WTC11 (cell line): ENCODE measurements around the gene SRC. TPM values are rescaled to one million over a fixed set of nuclear protein-coding genes. Genes with fewer than 3 reads are reported as not detected.

ENCODE experiments used
- ATAC-seq: fragments of 200-7000 bp; cut with Tn5 transposase; 2 replicates; pipeline ENCODE4 v1.10.0; 2021; ENCODE audit warnings: mild to moderate bottlenecking, moderate library complexity
- CTCF ChIA-PET: fragments of 300-600 bp; sonication (Branson Sonifier 250); formaldehyde crosslinking; loops from one replicate; lab custom pipeline; 2021; ENCODE audit warnings: antibody characterized with exemption; lab: Charles Lee
- POLR2A ChIA-PET: fragments of 350-600 bp; sonication (Branson Sonifier 250); formaldehyde crosslinking; loops from one replicate; lab custom pipeline; 2021; ENCODE audit warnings: antibody characterized with exemption; lab: Charles Lee
- DNase-seq: peaks from one replicate; pipeline ENCODE4 v3.0.0; 2021; ENCODE audit warnings: low spot score
- H3K27ac Mint-ChIP-seq: 2 replicates; pipeline ENCODE4 v1.8.0; 2021; ENCODE audit warnings: mixed read lengths
- H3K27me3 Mint-ChIP-seq: 2 replicates; pipeline ENCODE4 v1.8.0; 2021; ENCODE audit warnings: low read depth, mild to moderate bottlenecking, moderate library complexity, mixed read lengths
- H3K36me3 Mint-ChIP-seq: 2 replicates; pipeline ENCODE4 v1.8.0; 2021; ENCODE audit warnings: mixed read lengths
- H3K4me1 Mint-ChIP-seq: 2 replicates; pipeline ENCODE4 v1.8.0; 2022; ENCODE audit warnings: mixed read lengths
- H3K4me3 Mint-ChIP-seq: 2 replicates; pipeline ENCODE4 v1.8.0; 2021; ENCODE audit warnings: mild to moderate bottlenecking, moderate library complexity, mixed read lengths
- H3K9me3 Mint-ChIP-seq: 2 replicates; pipeline ENCODE4 v1.8.0; 2021; ENCODE audit warnings: mixed read lengths
- CBFB ChIP-seq: sonication (generic); formaldehyde crosslinking; IDR thresholded peaks from 2 replicates; pipeline ENCODE4 v1.8.1; 2022; ENCODE audit warnings: mild to moderate bottlenecking, low read depth, missing genetic modification reagents
- CREB1 ChIP-seq: sonication (generic); formaldehyde crosslinking; IDR thresholded peaks from 2 replicates; pipeline ENCODE4 v1.8.0; 2023; ENCODE audit warnings: mild to moderate bottlenecking, missing genetic modification reagents
- ELF4 ChIP-seq: sonication (generic); formaldehyde crosslinking; IDR thresholded peaks from 2 replicates; pipeline ENCODE4 v1.8.1; 2022; ENCODE audit warnings: low read depth, mild to moderate bottlenecking, moderate library complexity, missing genetic modification reagents
- FOXK1 ChIP-seq: sonication (generic); formaldehyde crosslinking; IDR thresholded peaks from 2 replicates; pipeline ENCODE4 v1.8.0; 2022; ENCODE audit warnings: mild to moderate bottlenecking, moderate library complexity, missing genetic modification reagents
- GABPB1 ChIP-seq: sonication (generic); formaldehyde crosslinking; IDR thresholded peaks from 2 replicates; pipeline ENCODE4 v1.8.1; 2023; ENCODE audit warnings: mild to moderate bottlenecking, missing genetic modification reagents
- GRHL2 ChIP-seq: fragments of 250-450 bp; sonication (Bioruptor Pico); IDR thresholded peaks from 2 replicates; pipeline ENCODE4 v1.8.0; 2022; ENCODE audit warnings: mild to moderate bottlenecking, moderate library complexity; ENCODE audit not compliant: insufficient replicate concordance, severe bottlenecking
- HMGA2 ChIP-seq: fragments of 250-450 bp; sonication (Bioruptor Pico); IDR thresholded peaks from 2 replicates; pipeline ENCODE4 v1.4.0; 2021; ENCODE audit warnings: mild to moderate bottlenecking, moderate library complexity
- IRF2 ChIP-seq: sonication (generic); formaldehyde crosslinking; IDR thresholded peaks from 2 replicates; pipeline ENCODE4 v1.8.0; 2022; ENCODE audit warnings: low read depth, missing genetic modification reagents, borderline replicate concordance
- NFATC4 ChIP-seq: fragments of 250-450 bp; sonication (Bioruptor Pico); IDR thresholded peaks from 2 replicates; pipeline ENCODE4 v1.9.0; 2021; ENCODE audit warnings: mild to moderate bottlenecking
- NFYB ChIP-seq: sonication (generic); formaldehyde crosslinking; conservative IDR thresholded peaks from 2 replicates; pipeline ENCODE4 v1.8.0; 2022; ENCODE audit warnings: low read depth, missing genetic modification reagents
- PRRX2 ChIP-seq: fragments of 250-450 bp; sonication (Bioruptor Pico); IDR thresholded peaks from 2 replicates; pipeline ENCODE4 v1.8.0; 2021; ENCODE audit warnings: mild to moderate bottlenecking
- RELA ChIP-seq: sonication (generic); formaldehyde crosslinking; IDR thresholded peaks from 2 replicates; pipeline ENCODE4 v1.8.1; 2022; ENCODE audit warnings: missing genetic modification reagents, mild to moderate bottlenecking, borderline replicate concordance
- SMAD4 ChIP-seq: sonication (generic); formaldehyde crosslinking; IDR thresholded peaks from 2 replicates; pipeline ENCODE4 v1.8.0; 2022; ENCODE audit warnings: mild to moderate bottlenecking, missing genetic modification reagents
- TEAD4 ChIP-seq: sonication (generic); formaldehyde crosslinking; IDR thresholded peaks from 2 replicates; pipeline ENCODE4 v1.8.0; 2022; ENCODE audit warnings: mild to moderate bottlenecking, missing genetic modification reagents
- ZNF317 ChIP-seq: sonication (generic); formaldehyde crosslinking; IDR thresholded peaks from 2 replicates; pipeline ENCODE4 v1.8.1; 2023; ENCODE audit warnings: low read depth, mild to moderate bottlenecking, moderate library complexity, missing genetic modification reagents, borderline replicate concordance
- ZNF671 ChIP-seq: fragments of 250-450 bp; sonication (Bioruptor Pico); IDR thresholded peaks from 2 replicates; pipeline ENCODE4 v1.8.0; 2021; ENCODE audit warnings: mild to moderate bottlenecking
- total RNA-seq: library from RNA; stranded (reverse); gene quantifications from 3 replicates; pipeline ENCODE4 v1.2.3, GENCODE V29; 2021
- TF ChIP-seq, protein P1 (sequence below): sonication (generic); formaldehyde crosslinking; IDR thresholded peaks from 2 replicates; pipeline ENCODE4 v1.8.0; 2022; ENCODE audit warnings: mild to moderate bottlenecking, missing genetic modification reagents
- TF ChIP-seq, protein P2 (sequence below): sonication (generic); formaldehyde crosslinking; IDR thresholded peaks from 2 replicates; pipeline ENCODE4 v1.8.0; 2022; ENCODE audit warnings: mild to moderate bottlenecking, missing genetic modification reagents
- TF ChIP-seq, protein P3 (sequence below): sonication (generic); formaldehyde crosslinking; IDR thresholded peaks from 2 replicates; pipeline ENCODE4 v1.8.1; 2022; ENCODE audit warnings: missing genetic modification reagents, borderline replicate concordance
- TF ChIP-seq, protein P4 (sequence below): sonication (generic); formaldehyde crosslinking; IDR thresholded peaks from 2 replicates; pipeline ENCODE4 v1.8.0; 2022; ENCODE audit warnings: mild to moderate bottlenecking, missing genetic modification reagents
- TF ChIP-seq, protein P5 (sequence below): fragments of 250-450 bp; sonication (Bioruptor Pico); IDR thresholded peaks from 2 replicates; pipeline ENCODE4 v1.9.0; 2021; ENCODE audit warnings: mild to moderate bottlenecking
- TF ChIP-seq, protein P6 (sequence below): sonication (generic); formaldehyde crosslinking; IDR thresholded peaks from 2 replicates; pipeline ENCODE4 v1.8.0; 2023; ENCODE audit warnings: missing genetic modification reagents, mild to moderate bottlenecking, borderline replicate concordance
- TF ChIP-seq, protein P7 (sequence below): sonication (generic); formaldehyde crosslinking; IDR thresholded peaks from 2 replicates; pipeline ENCODE4 v1.8.1; 2022; ENCODE audit warnings: low read depth, mild to moderate bottlenecking, moderate library complexity, missing genetic modification reagents, borderline replicate concordance
- TF ChIP-seq, protein P8 (sequence below): sonication (generic); formaldehyde crosslinking; IDR thresholded peaks from 2 replicates; pipeline ENCODE4 v1.8.1; 2023; ENCODE audit warnings: mild to moderate bottlenecking, missing genetic modification reagents

Gene SRC
- total RNA-seq, 1 experiment from 2014 or later: 33.3 TPM

DNA sequence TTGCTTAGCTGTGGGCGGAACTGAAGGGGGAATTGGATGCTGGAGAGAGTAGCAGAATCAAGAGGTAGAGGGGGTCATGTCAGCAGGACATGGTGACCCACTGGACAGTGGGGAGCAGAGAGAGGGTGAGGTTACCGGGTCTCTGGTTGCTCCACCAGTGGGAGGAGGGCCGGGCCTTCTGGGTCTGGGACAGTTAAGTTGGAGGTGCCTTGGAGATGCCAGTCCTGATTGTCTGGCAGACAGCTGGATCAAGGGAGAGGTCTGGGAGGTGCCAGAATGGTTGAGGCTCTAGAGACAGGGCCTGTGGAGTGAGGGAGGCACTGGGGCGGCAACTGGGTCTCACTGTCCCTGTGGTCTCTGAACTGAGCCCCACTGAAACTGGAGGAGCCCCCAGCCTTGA, 31.8 kb upstream of the SRC start:
- CTCF ChIA-PET: interaction anchor here (0.6 to 0.9 kb wide), 2 partner anchors 49 to 83 kb away, joined by 3 read pairs; no protein-coding TSS in a partner anchor
- H3K4me3 Mint-ChIP-seq: no peak overlapping the region
- H3K27ac Mint-ChIP-seq: peak overlapping the region; percentile 92

DNA sequence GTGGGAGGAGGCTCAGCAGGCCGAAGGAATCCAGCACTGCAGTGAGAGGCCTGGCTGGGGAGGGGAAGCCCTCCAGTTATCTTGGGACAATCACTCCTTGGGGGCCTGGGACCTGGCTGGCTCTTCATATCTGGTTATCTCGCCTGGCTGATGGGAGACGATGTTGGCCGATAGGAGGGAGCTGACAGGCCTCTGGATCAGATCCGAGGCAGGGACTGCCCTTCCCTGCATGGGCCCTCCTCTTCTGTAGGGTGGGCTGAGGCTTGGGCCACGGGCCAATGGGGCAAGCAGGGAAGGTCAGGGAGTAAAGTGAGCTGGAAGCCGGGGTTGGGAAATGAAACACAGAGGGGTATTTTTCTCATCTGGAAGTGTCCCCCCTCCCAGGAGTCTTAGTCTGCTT, 31.3 kb upstream of the SRC start:
- peaks cover 10% of the 10 kb centered on the region for H3K36me3 Mint-ChIP-seq
- CTCF ChIA-PET: interaction anchor here (0.5 to 0.9 kb wide), 2 partner anchors 46 to 82 kb away, joined by 3 read pairs; no protein-coding TSS in a partner anchor
- POLR2A ChIA-PET: no interaction called here
- H3K4me3 Mint-ChIP-seq: no peak overlapping the region
- H3K9me3 Mint-ChIP-seq: no peaks in the 10 kb centered on the region
- H3K4me1 Mint-ChIP-seq: peaks cover 51% of the 10 kb centered on the region
- no peak for DNase-seq
- H3K27me3 Mint-ChIP-seq: no peaks in the 10 kb centered on the region; the same call in 1 of the 2 replicates
- H3K27ac Mint-ChIP-seq: peak overlapping the region; percentile 92
- ATAC-seq: no peak
- TF ChIP-seq, protein P1, sequence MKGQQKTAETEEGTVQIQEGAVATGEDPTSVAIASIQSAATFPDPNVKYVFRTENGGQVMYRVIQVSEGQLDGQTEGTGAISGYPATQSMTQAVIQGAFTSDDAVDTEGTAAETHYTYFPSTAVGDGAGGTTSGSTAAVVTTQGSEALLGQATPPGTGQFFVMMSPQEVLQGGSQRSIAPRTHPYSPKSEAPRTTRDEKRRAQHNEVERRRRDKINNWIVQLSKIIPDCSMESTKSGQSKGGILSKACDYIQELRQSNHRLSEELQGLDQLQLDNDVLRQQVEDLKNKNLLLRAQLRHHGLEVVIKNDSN (CRISPR knock-in tag): no peak
- TF ChIP-seq PRRX2 (CRISPR knock-in tag): no peak
- TF ChIP-seq GABPB1 (CRISPR knock-in tag): no peak
- TF ChIP-seq CREB1 (CRISPR knock-in tag): no peak
- no peak for TF ChIP-seq IRF2 (CRISPR knock-in tag)
- TF ChIP-seq, protein P2, sequence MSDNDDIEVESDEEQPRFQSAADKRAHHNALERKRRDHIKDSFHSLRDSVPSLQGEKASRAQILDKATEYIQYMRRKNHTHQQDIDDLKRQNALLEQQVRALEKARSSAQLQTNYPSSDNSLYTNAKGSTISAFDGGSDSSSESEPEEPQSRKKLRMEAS (CRISPR knock-in tag): no peak
- TF ChIP-seq SMAD4 (CRISPR knock-in tag): no peak
- TF ChIP-seq, protein P3, sequence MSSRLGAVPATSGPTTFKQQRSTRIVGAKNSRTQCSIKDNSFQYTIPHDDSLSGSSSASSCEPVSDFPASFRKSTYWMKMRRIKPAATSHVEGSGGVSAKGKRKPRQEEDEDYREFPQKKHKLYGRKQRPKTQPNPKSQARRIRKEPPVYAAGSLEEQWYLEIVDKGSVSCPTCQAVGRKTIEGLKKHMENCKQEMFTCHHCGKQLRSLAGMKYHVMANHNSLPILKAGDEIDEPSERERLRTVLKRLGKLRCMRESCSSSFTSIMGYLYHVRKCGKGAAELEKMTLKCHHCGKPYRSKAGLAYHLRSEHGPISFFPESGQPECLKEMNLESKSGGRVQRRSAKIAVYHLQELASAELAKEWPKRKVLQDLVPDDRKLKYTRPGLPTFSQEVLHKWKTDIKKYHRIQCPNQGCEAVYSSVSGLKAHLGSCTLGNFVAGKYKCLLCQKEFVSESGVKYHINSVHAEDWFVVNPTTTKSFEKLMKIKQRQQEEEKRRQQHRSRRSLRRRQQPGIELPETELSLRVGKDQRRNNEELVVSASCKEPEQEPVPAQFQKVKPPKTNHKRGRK: no peak
- TF ChIP-seq RELA (CRISPR knock-in tag): no peak

More for the DNA sequence above, 31.8 kb upstream of the SRC start:
- TF ChIP-seq ELF4 (no peak), PRRX2 (CRISPR knock-in tag) (no peak), TEAD4 (CRISPR knock-in tag) (no peak), ZNF671 (CRISPR knock-in tag) (no peak), FOXK1 (no peak), IRF2 (CRISPR knock-in tag) (no peak), GRHL2 (CRISPR knock-in tag) (no peak), CREB1 (CRISPR knock-in tag) (no peak), CBFB (CRISPR knock-in tag) (no peak), ZNF317 (no peak), NFYB (CRISPR knock-in tag) (no peak), HMGA2 (CRISPR knock-in tag) (no peak), NFATC4 (no peak)
- TF ChIP-seq, protein P4, sequence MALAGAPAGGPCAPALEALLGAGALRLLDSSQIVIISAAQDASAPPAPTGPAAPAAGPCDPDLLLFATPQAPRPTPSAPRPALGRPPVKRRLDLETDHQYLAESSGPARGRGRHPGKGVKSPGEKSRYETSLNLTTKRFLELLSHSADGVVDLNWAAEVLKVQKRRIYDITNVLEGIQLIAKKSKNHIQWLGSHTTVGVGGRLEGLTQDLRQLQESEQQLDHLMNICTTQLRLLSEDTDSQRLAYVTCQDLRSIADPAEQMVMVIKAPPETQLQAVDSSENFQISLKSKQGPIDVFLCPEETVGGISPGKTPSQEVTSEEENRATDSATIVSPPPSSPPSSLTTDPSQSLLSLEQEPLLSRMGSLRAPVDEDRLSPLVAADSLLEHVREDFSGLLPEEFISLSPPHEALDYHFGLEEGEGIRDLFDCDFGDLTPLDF (CRISPR knock-in tag): no peak
- TF ChIP-seq, protein P5, sequence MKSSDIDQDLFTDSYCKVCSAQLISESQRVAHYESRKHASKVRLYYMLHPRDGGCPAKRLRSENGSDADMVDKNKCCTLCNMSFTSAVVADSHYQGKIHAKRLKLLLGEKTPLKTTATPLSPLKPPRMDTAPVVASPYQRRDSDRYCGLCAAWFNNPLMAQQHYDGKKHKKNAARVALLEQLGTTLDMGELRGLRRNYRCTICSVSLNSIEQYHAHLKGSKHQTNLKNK (CRISPR knock-in tag): no peak
- TF ChIP-seq, protein P6, sequence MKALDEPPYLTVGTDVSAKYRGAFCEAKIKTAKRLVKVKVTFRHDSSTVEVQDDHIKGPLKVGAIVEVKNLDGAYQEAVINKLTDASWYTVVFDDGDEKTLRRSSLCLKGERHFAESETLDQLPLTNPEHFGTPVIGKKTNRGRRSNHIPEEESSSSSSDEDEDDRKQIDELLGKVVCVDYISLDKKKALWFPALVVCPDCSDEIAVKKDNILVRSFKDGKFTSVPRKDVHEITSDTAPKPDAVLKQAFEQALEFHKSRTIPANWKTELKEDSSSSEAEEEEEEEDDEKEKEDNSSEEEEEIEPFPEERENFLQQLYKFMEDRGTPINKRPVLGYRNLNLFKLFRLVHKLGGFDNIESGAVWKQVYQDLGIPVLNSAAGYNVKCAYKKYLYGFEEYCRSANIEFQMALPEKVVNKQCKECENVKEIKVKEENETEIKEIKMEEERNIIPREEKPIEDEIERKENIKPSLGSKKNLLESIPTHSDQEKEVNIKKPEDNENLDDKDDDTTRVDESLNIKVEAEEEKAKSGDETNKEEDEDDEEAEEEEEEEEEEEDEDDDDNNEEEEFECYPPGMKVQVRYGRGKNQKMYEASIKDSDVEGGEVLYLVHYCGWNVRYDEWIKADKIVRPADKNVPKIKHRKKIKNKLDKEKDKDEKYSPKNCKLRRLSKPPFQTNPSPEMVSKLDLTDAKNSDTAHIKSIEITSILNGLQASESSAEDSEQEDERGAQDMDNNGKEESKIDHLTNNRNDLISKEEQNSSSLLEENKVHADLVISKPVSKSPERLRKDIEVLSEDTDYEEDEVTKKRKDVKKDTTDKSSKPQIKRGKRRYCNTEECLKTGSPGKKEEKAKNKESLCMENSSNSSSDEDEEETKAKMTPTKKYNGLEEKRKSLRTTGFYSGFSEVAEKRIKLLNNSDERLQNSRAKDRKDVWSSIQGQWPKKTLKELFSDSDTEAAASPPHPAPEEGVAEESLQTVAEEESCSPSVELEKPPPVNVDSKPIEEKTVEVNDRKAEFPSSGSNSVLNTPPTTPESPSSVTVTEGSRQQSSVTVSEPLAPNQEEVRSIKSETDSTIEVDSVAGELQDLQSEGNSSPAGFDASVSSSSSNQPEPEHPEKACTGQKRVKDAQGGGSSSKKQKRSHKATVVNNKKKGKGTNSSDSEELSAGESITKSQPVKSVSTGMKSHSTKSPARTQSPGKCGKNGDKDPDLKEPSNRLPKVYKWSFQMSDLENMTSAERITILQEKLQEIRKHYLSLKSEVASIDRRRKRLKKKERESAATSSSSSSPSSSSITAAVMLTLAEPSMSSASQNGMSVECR: no peak
- TF ChIP-seq, protein P7, sequence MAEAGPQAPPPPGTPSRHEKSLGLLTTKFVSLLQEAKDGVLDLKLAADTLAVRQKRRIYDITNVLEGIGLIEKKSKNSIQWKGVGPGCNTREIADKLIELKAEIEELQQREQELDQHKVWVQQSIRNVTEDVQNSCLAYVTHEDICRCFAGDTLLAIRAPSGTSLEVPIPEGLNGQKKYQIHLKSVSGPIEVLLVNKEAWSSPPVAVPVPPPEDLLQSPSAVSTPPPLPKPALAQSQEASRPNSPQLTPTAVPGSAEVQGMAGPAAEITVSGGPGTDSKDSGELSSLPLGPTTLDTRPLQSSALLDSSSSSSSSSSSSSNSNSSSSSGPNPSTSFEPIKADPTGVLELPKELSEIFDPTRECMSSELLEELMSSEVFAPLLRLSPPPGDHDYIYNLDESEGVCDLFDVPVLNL: no peak
- TF ChIP-seq, protein P8, sequence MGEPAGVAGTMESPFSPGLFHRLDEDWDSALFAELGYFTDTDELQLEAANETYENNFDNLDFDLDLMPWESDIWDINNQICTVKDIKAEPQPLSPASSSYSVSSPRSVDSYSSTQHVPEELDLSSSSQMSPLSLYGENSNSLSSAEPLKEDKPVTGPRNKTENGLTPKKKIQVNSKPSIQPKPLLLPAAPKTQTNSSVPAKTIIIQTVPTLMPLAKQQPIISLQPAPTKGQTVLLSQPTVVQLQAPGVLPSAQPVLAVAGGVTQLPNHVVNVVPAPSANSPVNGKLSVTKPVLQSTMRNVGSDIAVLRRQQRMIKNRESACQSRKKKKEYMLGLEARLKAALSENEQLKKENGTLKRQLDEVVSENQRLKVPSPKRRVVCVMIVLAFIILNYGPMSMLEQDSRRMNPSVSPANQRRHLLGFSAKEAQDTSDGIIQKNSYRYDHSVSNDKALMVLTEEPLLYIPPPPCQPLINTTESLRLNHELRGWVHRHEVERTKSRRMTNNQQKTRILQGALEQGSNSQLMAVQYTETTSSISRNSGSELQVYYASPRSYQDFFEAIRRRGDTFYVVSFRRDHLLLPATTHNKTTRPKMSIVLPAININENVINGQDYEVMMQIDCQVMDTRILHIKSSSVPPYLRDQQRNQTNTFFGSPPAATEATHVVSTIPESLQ (CRISPR knock-in tag): no peak
- TF ChIP-seq, all 79 proteins: peak for 0
- Mint-ChIP-seq H3K27me3 (no peaks in the 10 kb centered on the region; the same call in 1 of the 2 replicates), H3K36me3 (peaks cover 10% of the 10 kb centered on the region), H3K4me1 (peaks cover 46% of the 10 kb centered on the region), H3K9me3 (no peaks in the 10 kb centered on the region)
- DNase-seq: no peak
- ATAC-seq: no peak
- POLR2A ChIA-PET: no interaction called here
